A673 (cell line): Measurements from ENCODE around the gene CROCC2. TPM values are rescaled to one million over a fixed set of nuclear protein-coding genes. Genes with fewer than 3 reads are reported as not detected.

Experiments used
- BruUV-seq: library from RNA; stranded (reverse); fragments of 400-500 nt; replicated peaks from 2 replicates; lab custom pipeline; 2021; lab: Mats Ljungman, UMichigan
- CTCF ChIA-PET: fragments of 300-600 bp; sonication (Branson Sonifier 250); formaldehyde crosslinking; loops from one replicate; lab custom pipeline; 2022; ENCODE audit warnings: antibody characterized with exemption; lab: Charles Lee
- POLR2A ChIA-PET: fragments of 300-600 bp; sonication (Branson Sonifier 250); formaldehyde crosslinking; loops from one replicate; lab custom pipeline; 2022; ENCODE audit warnings: antibody characterized with exemption; ENCODE audit not compliant: low non-redundant PET; lab: Charles Lee
- DNase-seq: peaks from one replicate; pipeline ENCODE4 v3.0.0-alpha.2; 2015; ENCODE audit warnings: low spot score
- H3K27ac ChIP-seq: fragments of 200-600 bp; sonication (generic); 2 replicates; pipeline ENCODE4 v1.5.1; 2016; ENCODE audit warnings: mixed run types, low read depth, mild to moderate bottlenecking, mixed read lengths, antibody characterized with exemption, low read length; ENCODE audit not compliant: poor library complexity, severe bottlenecking
- H3K27me3 ChIP-seq: fragments of 200-600 bp; sonication (generic); replicated peaks from 2 replicates; pipeline ENCODE4 v1.6.1; 2017; ENCODE audit warnings: mixed run types, low read depth, mild to moderate bottlenecking, mixed read lengths, antibody characterized with exemption, low read length; ENCODE audit not compliant: insufficient read depth, poor library complexity
- H3K36me3 ChIP-seq: fragments of 200-600 bp; sonication (generic); 2 replicates; pipeline ENCODE4 v1.6.1; 2016; ENCODE audit warnings: mixed run types, mild to moderate bottlenecking, mixed read lengths, antibody characterized with exemption, low read length; ENCODE audit not compliant: insufficient read depth, poor library complexity, severe bottlenecking
- H3K4me1 ChIP-seq: fragments of 200-600 bp; sonication (generic); 2 replicates; pipeline ENCODE4 v1.6.1; 2017; ENCODE audit warnings: mixed run types, mild to moderate bottlenecking, mixed read lengths, antibody characterized with exemption, low read length; ENCODE audit not compliant: insufficient read depth, poor library complexity, severe bottlenecking
- H3K4me3 ChIP-seq: fragments of 200-600 bp; sonication (generic); 2 replicates; pipeline ENCODE4 v1.5.1; 2016; ENCODE audit warnings: low read depth, mixed run types, mild to moderate bottlenecking, mixed read lengths, low read length; ENCODE audit not compliant: poor library complexity, severe bottlenecking
- H3K9me3 ChIP-seq: fragments of 200-600 bp; sonication (generic); 2 replicates; pipeline ENCODE4 v1.6.1; 2016; ENCODE audit warnings: mixed run types, low read depth, mild to moderate bottlenecking, mixed read lengths, antibody characterized with exemption, low read length; ENCODE audit not compliant: poor library complexity, severe bottlenecking
- CTCF ChIP-seq: fragments of 300-800, 200-600 bp; sonication (generic); conservative IDR thresholded peaks from 2 replicates; pipeline ENCODE4 v1.5.1; 2017; ENCODE audit warnings: low read depth, mild to moderate bottlenecking, antibody characterized with exemption, low read length, moderate library complexity, mixed read lengths
- EZH2 ChIP-seq: fragments of 200-600 bp; sonication (generic); IDR thresholded peaks from 2 replicates; pipeline ENCODE4 v1.6.1; 2017; ENCODE audit warnings: borderline replicate concordance, low read depth, mild to moderate bottlenecking, mixed read lengths, antibody characterized with exemption, low read length; ENCODE audit not compliant: poor library complexity, severe bottlenecking
- intact Hi-C: fragments of 100-400 bp; cut with micrococcal nuclease; formaldehyde crosslinking; loops from one replicate; pipeline ENCODE4 v1.10.0; 2022; ENCODE audit not compliant: unreplicated experiment
- total RNA-seq: library from RNA; stranded (reverse); gene quantifications from 2 replicates; pipeline ENCODE4 v1.2.3, GENCODE V29; 2021

The CROCC2 gene
- total RNA-seq, 1 experiment from 2014 or later: not detected

GRCh38 chr2:241019441-241020139 lies 113.5 kb downstream of the CROCC2 start:
- no peak overlapping the region for H3K27ac ChIP-seq
- no peaks in the 10 kb centered on the region for H3K36me3 ChIP-seq
- H3K27me3 ChIP-seq: no peaks in the 10 kb centered on the region
- no peak overlapping the region for H3K4me3 ChIP-seq
- no peak for TF ChIP-seq EZH2
- no peak for TF ChIP-seq CTCF
- ChIA-PET POLR2A (no interaction called here), CTCF (no interaction called here)
- DNase-seq: no peak
- no TSS peak for BruUV-seq
- H3K9me3 ChIP-seq: no peaks in the 10 kb centered on the region
- intact Hi-C loops: no loop called here
- H3K4me1 ChIP-seq: no peaks in the 10 kb centered on the region

- Histone ChIP-seq H3K4me3 (no peak overlapping the region), H3K27ac (no peak overlapping the region), H3K27me3 (no peaks in the 10 kb centered on the region), H3K9me3 (peaks cover 5% of the 10 kb centered on the region), H3K4me1 (no peaks in the 10 kb centered on the region), H3K36me3 (no peaks in the 10 kb centered on the region)
- BruUV-seq: no TSS peak
- ChIA-PET CTCF (no interaction called here), POLR2A (no interaction called here)
- no peak for TF ChIP-seq CTCF
- TF ChIP-seq EZH2: no peak
- no peak for DNase-seq
- intact Hi-C loops: no loop called here
Observed at GRCh38 chr2:241020201-241020600, 114.1 kb downstream of the CROCC2 start.

GRCh38 chr2:241020629-241021190 lies 114.6 kb downstream of the CROCC2 start:
- BruUV-seq: no TSS peak
- POLR2A ChIA-PET: no interaction called here
- DNase-seq: no peak
- Histone ChIP-seq H3K36me3 (no peaks in the 10 kb centered on the region), H3K4me3 (no peak overlapping the region), H3K4me1 (no peaks in the 10 kb centered on the region), H3K27me3 (no peaks in the 10 kb centered on the region), H3K27ac (no peak overlapping the region), H3K9me3 (peaks cover 10% of the 10 kb centered on the region)
- TF ChIP-seq EZH2: no peak
- no peak for TF ChIP-seq CTCF
- intact Hi-C loops: no loop called here
- CTCF ChIA-PET: no interaction called here
